DMS153 treated with DMSO at 0.1 percent for 48 hours (cell line): ENCODE results near the gene PSMG4.

Experiments
- DNase-seq: peaks from one replicate; lab custom pipeline; 2025; ENCODE audit not compliant: unreplicated experiment; lab: John Stamatoyannopoulos, UW

PSMG4 gene

GRCh38 chr6:3305831-3306230, 47.1 kb downstream of the PSMG4 start:
- no peak for DNase-seq

DNA sequence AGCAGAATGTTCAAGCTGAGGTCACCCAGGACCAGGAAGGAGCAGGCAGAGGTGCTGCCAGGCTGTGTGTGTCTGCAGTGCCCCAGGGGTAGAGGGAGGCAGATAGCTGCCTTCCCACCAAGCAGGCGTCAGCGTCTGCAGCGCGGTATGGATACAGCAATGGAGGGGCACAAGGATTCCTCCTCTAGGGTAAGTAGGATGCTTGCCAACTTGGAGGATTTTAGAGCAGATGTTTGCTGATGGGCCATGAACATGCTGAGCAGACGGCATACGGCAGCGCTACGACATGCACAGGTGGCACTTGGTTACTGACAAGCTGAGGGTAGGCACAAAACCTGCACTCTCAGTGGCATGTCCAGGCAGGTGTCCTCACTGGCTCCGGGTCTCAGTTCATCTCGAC, 48.1 kb downstream of the PSMG4 start:
- DNase-seq, result no peak

GRCh38 chr6:3307436-3307835, 48.7 kb downstream of the PSMG4 start:
- no peak for DNase-seq

DNA sequence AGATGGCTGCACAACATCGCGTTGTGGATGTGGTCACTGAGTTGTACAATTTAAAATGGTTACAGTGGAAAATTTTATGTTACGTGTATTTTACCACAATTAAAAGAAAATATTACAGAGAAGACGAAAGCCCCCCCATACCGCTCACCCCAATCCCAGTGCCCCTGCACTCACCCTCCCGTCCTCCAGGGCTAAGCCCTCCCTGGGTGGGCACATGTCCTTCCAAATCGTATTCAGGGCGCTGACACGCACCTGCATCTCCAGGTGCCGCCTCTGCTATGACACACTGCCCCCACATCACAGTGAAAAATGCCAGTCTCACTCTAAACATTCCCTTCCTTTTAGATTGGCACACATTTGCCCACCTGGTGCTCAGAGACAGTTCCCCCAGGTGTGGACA, 49.4 kb downstream of the PSMG4 start:
- no peak for DNase-seq

GRCh38 chr6:3309391-3310050, 50.8 kb downstream of the PSMG4 start:
- no peak for DNase-seq

DNA sequence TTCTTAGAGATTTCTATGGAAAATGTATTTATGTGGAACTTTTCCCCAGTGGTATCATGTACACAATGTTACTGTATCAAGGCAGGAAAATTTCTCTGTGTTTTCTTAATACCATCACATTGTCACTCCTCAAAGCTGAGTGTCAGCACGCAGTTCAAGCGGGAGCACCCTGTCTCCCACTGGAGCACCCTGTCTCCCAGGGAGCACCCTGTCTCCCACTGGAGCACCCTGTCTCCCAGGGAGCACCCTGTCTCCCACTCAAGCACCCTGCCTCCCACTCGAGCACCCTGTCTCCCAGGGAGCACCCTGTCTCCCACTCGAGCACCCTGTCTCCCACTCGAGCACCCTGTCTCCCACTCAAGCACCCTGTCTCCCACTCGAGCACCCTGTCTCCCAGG, 51.3 kb downstream of the PSMG4 start:
- DNase-seq, result no peak

GRCh38 chr6:3310703-3311102, 52.0 kb downstream of the PSMG4 start:
- DNase-seq, result no peak

DNA sequence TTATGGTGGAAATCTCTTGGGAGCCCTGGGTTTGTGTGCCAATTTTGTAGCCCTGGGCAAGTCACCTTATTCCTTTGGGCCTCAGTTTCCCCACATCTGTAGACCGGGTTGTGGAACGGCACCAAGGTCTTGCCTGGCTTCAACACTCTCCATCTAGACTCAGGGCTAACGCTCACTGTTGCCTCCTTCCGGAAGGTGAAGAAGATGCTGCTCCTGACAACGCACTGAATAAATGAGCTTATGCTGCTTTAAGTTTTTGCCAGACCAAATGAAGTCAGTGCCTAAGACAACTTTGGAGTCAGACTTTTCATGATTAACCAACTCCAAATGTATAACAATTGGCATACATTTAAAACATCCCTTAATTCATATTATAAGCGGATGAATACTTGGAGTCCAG, 53.1 kb downstream of the PSMG4 start:
- no peak for DNase-seq

DNA sequence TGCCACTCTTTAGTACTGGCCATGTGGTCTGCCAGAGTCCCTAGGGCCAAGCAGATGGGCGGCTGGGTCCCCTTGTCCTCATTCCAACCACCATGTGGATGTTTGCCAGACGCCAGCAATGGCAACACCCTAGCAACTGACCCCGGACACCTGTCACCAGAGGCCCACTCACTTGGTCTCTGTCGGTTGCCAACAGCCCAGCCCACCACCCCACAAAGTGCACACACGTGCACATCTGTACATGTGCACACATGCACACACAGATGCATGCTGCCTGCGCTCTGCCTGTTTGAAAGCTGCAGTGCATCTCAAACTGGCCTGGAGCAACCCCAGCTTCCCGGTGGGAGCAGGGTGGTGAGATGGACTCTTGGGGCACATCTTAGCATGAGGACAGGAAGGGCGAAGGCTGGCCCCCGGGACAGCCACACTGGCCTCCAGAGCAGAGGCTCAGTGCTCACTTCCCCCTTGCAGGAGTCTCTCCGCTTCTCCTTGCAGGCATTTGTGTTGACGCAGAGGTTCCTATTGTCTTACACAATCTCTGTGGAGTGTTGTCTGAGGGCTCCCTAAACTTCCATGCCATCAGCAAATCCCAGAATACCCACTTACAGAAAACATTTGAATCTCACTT, 54.0 kb downstream of the PSMG4 start:
- no peak for DNase-seq

DNA sequence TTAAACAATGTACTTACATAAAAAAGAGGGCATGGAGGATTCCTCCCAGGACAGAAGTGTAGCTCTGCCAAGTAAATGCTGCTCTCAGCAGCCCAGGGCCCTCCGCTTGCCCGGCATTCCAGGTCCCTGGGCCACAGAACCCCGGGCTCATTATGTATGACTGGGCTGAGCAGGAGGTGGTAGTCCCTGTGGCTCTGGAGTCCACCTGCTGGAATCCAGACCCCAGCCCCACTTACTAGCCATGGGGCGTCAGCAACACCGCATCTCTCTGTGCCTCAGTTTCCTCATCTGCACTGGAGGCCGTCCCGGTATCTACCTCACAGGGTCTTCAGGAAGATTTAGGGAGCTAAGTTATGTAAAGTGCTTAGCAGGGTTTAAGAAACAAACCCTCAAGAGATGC, 55.4 kb downstream of the PSMG4 start:
- DNase-seq, result no peak

DNA sequence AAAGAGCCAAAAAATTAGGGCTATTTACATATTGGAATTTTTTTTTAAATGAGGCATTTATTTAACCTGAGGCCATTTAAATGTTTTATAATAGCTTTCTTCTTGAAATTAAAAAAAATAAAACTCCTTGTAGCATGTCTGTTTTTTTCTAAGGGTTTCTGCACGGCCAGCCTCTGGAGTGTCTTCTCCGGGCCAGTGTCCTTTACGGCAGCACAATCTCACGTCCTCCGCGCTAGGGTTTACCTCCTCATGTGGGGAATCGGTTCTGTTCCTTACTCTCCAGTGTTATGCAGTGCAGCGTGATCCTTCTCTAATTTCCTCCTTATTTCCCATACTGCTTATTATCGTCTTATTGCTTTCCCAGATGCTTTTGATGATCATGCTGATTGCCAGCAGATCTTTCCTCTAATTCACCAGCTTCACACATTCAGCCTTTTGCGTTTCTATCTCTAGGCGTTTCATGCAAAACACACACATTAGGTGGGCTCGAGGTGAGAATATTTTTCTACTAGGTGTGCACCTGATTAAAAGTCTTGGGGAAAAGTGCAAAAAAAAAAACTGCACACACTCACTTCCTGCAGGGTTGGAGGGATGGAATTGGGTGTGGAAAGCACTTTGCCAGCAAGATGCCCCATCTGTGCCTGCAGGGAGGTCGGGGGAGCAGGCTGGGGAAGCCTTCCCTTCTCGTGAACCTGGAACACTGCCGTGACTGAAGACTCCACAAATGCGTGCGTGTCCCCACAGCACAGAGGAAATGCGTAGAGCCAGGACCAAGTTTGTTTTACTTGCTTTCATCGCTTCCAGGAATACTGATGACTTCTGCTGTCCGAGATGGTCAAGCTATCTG, 56.1 kb downstream of the PSMG4 start:
- DNase-seq, result no peak

- no peak for DNase-seq
Observed at GRCh38 chr6:3315841-3316240, 57.1 kb downstream of the PSMG4 start.

DNA sequence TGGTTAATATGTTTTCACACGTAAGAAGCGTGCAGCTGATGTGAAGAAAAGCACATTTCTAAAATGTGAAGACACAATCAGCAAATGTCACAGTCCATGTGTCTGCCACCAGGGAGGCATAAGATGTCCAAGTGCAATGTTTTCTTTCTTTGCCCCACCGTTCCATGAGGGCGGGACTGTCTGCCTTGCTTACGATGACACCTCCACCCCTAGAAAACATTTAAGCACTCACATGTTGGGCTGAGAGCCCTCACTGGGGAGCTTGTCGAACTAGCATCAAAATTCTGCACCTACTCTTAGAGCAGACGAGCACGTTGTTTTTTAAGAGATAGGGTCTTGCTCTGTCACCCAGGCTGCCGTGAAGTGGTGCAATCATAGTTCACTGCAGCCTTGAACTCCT, 57.6 kb downstream of the PSMG4 start:
- DNase-seq, result no peak

GRCh38 chr6:3316818-3317217, 58.1 kb downstream of the PSMG4 start:
- DNase-seq, result no peak
